ENCODE results near the gene PIMREG. TPM values are rescaled to one million over a fixed set of nuclear protein-coding genes. Genes with fewer than 3 reads are reported as not detected.

The PIMREG gene
- total RNA-seq, 1 experiment from 2014 or later: 52.2 TPM

DNA sequence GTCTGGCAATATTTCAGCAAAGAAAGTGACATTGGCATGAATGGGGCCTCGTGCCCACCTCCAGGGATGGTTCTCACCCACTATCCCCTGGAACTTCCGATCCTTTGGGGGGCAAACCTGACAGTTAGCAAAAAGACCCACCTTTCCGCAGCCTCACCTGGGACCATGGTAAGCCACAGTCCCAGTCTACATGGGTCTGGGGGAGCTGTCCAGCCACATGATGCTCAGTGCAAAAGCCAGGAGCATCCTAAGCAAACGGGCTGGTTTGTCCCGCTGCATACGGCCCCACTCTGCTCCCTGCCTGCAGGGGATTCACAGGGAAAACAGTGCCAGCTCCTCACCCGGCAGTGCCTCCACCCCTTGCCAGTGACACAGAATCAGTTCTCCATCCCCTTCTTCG is 28.6 kb upstream of the PIMREG start:
- CTCF ChIA-PET: no interaction called here
- DNase-seq: no peak
- Histone ChIP-seq H3K79me2 (ENCODE audit: low read depth) (no peaks in the 10 kb centered on the region), H2AFZ (no peak overlapping the region), H3K36me3 (ENCODE audit: low read depth) (no peaks in the 10 kb centered on the region), H3K4me2 (no peak overlapping the region), H4K20me1 (ENCODE audit: insufficient read depth) (no peaks in the 10 kb centered on the region), H3K4me1 (replicated peaks; ENCODE audit: insufficient read depth) (no peaks in the 10 kb centered on the region), H3K9me2 (ENCODE audit: insufficient read depth) (no peaks in the 10 kb centered on the region), H3F3A (ENCODE audit: insufficient read depth, low read depth) (no peaks in the 10 kb centered on the region), H3K9me3 (ENCODE audit: insufficient read depth, low read depth) (no peaks in the 10 kb centered on the region), H3K27ac (no peak overlapping the region), H3K4me3 (no peak overlapping the region), H3K27me3 (ENCODE audit: insufficient read depth, low read depth) (peaks cover 100% of the 10 kb centered on the region)
- TF ChIP-seq, protein P1, sequence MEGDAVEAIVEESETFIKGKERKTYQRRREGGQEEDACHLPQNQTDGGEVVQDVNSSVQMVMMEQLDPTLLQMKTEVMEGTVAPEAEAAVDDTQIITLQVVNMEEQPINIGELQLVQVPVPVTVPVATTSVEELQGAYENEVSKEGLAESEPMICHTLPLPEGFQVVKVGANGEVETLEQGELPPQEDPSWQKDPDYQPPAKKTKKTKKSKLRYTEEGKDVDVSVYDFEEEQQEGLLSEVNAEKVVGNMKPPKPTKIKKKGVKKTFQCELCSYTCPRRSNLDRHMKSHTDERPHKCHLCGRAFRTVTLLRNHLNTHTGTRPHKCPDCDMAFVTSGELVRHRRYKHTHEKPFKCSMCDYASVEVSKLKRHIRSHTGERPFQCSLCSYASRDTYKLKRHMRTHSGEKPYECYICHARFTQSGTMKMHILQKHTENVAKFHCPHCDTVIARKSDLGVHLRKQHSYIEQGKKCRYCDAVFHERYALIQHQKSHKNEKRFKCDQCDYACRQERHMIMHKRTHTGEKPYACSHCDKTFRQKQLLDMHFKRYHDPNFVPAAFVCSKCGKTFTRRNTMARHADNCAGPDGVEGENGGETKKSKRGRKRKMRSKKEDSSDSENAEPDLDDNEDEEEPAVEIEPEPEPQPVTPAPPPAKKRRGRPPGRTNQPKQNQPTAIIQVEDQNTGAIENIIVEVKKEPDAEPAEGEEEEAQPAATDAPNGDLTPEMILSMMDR (conservative IDR thresholded peaks at IDR 0.05): no peak
- TF ChIP-seq EZH2 (IDR thresholded peaks at IDR 0.05; ENCODE audit: low read depth): no peak
- BruUV-seq (replicated peaks): no TSS peak
- intact Hi-C loops (cut with micrococcal nuclease; ENCODE audit: unreplicated experiment): no loop called here
- POLR2A ChIA-PET (ENCODE audit: unreplicated experiment): no interaction called here

DNA sequence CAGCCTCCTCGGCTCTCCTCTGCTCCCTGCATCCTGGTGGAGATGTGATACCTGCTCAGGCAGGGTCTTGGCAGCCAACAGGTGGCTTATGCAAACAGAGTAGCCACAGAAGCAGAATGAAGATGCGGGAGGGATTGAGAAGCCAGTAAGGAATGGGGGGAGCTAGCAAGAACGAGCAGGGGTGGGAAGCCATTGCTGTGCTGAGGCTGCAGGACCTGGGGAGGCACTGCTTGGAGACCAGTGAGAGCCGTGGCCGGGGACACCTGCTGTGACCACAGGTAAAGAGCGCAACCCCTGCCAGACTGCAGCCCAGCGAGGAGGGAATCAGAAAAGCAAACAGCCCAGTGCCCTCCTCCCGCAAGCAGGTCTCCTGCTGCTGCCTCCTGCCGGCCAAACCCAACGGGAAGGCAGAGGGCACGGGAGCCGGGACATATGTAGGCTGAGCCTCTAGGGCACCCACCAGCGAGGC is 24.0 kb upstream of the PIMREG start:
- Histone ChIP-seq H3K27me3 (ENCODE audit: insufficient read depth, low read depth) (peaks cover 84% of the 10 kb centered on the region), H3K36me3 (ENCODE audit: low read depth) (no peaks in the 10 kb centered on the region), H3K4me3 (no peak overlapping the region), H4K20me1 (ENCODE audit: insufficient read depth) (no peaks in the 10 kb centered on the region), H3K27ac (no peak overlapping the region), H3K9me2 (ENCODE audit: insufficient read depth) (no peaks in the 10 kb centered on the region), H3K9me3 (ENCODE audit: insufficient read depth, low read depth) (no peaks in the 10 kb centered on the region), H3K4me2 (no peak overlapping the region), H2AFZ (no peak overlapping the region), H3K79me2 (ENCODE audit: low read depth) (no peaks in the 10 kb centered on the region), H3F3A (ENCODE audit: insufficient read depth, low read depth) (no peaks in the 10 kb centered on the region), H3K4me1 (replicated peaks; ENCODE audit: insufficient read depth) (no peaks in the 10 kb centered on the region)
- CTCF ChIA-PET: no interaction called here
- BruUV-seq (replicated peaks): no TSS peak
- intact Hi-C loops (cut with micrococcal nuclease; ENCODE audit: unreplicated experiment): loop anchor here (10.0 kb wide), 1 partner anchor 1175 kb away; no protein-coding TSS in a partner anchor
- POLR2A ChIA-PET (ENCODE audit: unreplicated experiment): no interaction called here
- TF ChIP-seq EZH2 (IDR thresholded peaks at IDR 0.05; ENCODE audit: low read depth): no peak
- TF ChIP-seq, protein P1 (conservative IDR thresholded peaks at IDR 0.05): no peak
- DNase-seq: no peak

DNA sequence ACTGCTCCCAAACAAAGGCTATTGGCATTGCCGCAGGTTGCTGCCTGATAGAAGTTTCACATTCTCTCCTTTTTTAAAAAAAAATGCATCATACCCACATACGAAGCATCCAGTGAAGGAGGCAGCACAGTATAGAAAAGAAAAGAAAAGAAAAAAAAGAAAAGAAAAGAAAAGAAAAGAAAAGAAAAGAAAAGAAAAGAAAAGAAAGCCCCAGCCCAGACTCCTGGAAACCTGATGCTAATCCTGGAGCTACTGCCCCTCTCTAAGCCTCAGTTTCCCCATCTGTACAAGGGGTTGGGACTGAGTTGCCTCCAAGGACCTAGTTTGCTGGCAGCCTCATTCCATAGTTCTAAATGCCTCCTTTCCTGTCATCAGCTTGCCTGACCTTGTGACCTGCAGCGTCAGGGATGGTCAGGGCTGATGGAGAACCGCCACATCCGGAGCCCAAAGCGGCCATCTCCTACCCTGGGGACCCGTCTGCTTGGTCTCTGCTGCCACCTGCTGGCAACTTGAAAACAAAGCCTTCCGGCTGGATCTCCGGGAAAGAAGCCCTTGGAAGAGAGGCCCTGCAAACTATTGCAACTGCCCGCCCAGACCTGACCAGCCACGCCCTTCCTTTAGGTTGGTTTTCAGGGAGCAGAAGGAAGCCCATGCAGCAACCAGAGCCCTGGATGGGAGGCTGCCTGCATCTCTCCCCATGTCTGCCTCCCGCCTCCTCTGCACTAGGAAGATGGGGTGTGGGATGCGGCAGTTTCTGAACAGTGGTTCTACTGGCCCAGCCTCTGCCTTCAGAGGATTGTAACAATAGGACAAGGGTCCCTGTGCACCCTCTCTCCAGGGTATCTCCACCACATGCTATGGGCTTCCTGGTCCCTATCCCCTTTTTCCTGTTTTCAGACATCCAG is 22.3 kb upstream of the PIMREG start:
- H4K20me1 ChIP-seq (ENCODE audit: insufficient read depth): no peaks in the 10 kb centered on the region
- no peak overlapping the region for H3K27ac ChIP-seq
- TF ChIP-seq EZH2 (IDR thresholded peaks at IDR 0.05; ENCODE audit: low read depth): no peak
- TF ChIP-seq, protein P1 (conservative IDR thresholded peaks at IDR 0.05): peak; percentile 95
- H3K4me1 ChIP-seq (replicated peaks; ENCODE audit: insufficient read depth): no peaks in the 10 kb centered on the region
- peak; percentile 58 to 83 for DNase-seq
- no peaks in the 10 kb centered on the region for H3F3A ChIP-seq (ENCODE audit: insufficient read depth, low read depth)
- intact Hi-C loops (cut with micrococcal nuclease; ENCODE audit: unreplicated experiment): loop anchor here (1.0 to 10.0 kb wide), 3 partner anchors 830 to 1177 kb away; no protein-coding TSS in a partner anchor
- H3K4me3 ChIP-seq: no peak overlapping the region
- H3K36me3 ChIP-seq (ENCODE audit: low read depth): no peaks in the 10 kb centered on the region
- H3K4me2 ChIP-seq: no peak overlapping the region
- H2AFZ ChIP-seq: no peak overlapping the region
- CTCF ChIA-PET: no interaction called here
- peaks cover 84% of the 10 kb centered on the region for H3K27me3 ChIP-seq (ENCODE audit: insufficient read depth, low read depth)
- no TSS peak for BruUV-seq (replicated peaks)
- H3K9me3 ChIP-seq (ENCODE audit: insufficient read depth, low read depth): no peaks in the 10 kb centered on the region
- H3K9me2 ChIP-seq (ENCODE audit: insufficient read depth): no peaks in the 10 kb centered on the region
- POLR2A ChIA-PET (ENCODE audit: unreplicated experiment): no interaction called here
- H3K79me2 ChIP-seq (ENCODE audit: low read depth): no peaks in the 10 kb centered on the region
